SK-N-MC (cell line): Measurements from ENCODE around the gene FAAP100.

ENCODE experiments used
- EZH2 ChIP-seq: fragments of 200-600 bp; sonication (generic); IDR thresholded peaks from one replicate; pipeline ENCODE4 v1.6.1; 2017; ENCODE audit warnings: antibody characterized with exemption
- FOXP2 ChIP-seq: optimal IDR thresholded peaks from 2 replicates; pipeline ENCODE3; 2011; ENCODE audit warnings: mild to moderate bottlenecking, moderate library complexity; ENCODE audit not compliant: insufficient read depth; ENCODE audit errors: extremely low read length, control extremely low read depth
- POLR2AphosphoS5 ChIP-seq: IDR thresholded peaks from 2 replicates; pipeline ENCODE4 v1.6.1; 2012; ENCODE audit warnings: mild to moderate bottlenecking, low read depth, low read length, borderline replicate concordance

GRCh38 chr17:81537343-81537855, 14.8 kb downstream of the FAAP100 start:
- TF ChIP-seq POLR2AphosphoS5 (no peak), EZH2 (no peak), FOXP2 (no peak)
